GM18951 (cell line): ENCODE data around the gene UBE2G1.

Source experiments
- POLR2A ChIP-seq: IDR thresholded peaks from 4 replicates; pipeline ENCODE4 v1.6.1; 2011; ENCODE audit warnings: mild to moderate bottlenecking; ENCODE audit not compliant: insufficient read length, insufficient read depth; ENCODE audit errors: extremely low read depth
- in situ Hi-C: fragments of 300-500 bp; cut with MboI; formaldehyde crosslinking; loops from one replicate; pipeline ENCODE4 v1.12.0; 2022; ENCODE audit warnings: low sequenced_read_pairs, mixed read lengths, inconsistent platforms; ENCODE audit not compliant: unreplicated experiment

The UBE2G1 gene

DNA sequence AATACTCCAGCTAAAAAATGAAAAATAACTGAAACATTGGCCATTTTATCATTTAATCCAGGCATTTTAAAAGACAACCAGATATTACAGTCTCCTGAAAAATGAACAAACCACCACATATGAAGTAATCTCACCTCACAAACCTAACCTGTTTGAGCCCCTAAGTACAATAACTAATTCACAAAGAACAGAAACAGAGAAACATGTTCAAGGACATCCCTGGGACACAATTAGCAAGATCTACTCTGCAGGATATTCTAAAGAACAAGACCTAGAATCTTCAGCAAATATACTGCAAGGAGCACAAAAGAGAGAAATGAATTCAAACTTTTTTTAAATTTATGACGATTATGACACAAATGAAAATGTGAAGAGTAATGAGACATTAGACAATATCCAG, 51.9 kb downstream of the UBE2G1 start:
- in situ Hi-C loops: no loop called here
- no peak for TF ChIP-seq POLR2A

DNA sequence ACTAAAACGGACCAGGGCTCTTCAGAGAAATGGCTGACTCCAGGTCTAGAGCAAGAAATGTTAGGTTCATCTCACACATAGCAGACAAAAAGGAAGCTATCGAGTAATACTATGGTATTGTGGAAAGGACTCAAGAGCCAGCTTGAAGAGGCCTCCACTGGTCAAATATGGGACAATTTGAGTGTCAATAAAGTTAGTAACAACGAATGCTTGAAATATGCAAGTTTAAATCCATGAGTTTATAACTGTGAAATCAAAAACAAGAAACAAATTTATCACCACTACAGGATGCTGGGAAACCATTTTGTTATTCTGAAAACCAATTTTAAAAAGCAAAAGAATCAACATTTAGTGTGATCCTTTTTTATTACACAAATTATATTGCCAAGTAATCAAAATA, 52.3 kb downstream of the UBE2G1 start:
- in situ Hi-C loops: no loop called here
- TF ChIP-seq POLR2A: no peak

DNA sequence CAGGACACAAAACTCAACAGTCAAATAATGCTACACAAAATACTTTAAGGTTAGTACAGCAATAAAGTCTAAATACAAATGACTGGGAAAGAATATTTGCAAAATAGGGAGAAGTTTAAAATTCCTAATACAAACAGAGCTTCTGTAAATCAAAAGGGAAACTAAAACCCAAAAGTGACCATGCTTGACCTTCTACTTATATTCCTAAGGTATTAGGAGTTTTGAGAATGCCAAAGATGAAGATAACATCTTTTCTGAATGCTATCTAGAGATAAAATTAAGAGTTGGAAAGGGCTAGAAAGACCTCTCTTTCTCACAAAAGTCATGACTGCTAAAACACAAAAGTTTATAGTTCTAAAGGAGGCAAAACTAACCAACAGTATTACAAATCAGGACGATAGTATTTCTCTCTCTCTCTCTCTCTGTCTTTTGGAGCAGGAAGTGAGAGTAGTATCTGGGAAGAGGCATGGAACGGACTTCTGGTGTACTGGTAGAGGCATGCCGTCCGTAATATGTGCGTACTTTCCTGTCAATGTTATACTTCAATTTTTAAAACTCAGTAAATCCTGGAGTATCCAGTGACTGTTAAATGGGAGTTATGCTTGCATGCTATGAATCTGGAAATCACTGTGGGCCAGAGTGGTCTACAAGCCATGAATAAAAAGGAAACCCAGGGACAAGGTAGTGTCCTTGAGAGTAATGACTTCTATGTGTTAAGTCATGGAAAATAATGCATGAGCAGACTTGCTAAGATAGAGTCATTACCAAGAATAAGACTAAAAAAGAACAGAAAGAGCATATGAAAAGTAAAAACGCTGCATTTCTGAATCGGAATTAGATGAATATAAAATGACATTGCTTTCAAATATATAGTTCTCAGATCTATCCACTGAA, 53.0 kb downstream of the UBE2G1 start:
- TF ChIP-seq POLR2A: no peak
- in situ Hi-C loops: no loop called here

DNA sequence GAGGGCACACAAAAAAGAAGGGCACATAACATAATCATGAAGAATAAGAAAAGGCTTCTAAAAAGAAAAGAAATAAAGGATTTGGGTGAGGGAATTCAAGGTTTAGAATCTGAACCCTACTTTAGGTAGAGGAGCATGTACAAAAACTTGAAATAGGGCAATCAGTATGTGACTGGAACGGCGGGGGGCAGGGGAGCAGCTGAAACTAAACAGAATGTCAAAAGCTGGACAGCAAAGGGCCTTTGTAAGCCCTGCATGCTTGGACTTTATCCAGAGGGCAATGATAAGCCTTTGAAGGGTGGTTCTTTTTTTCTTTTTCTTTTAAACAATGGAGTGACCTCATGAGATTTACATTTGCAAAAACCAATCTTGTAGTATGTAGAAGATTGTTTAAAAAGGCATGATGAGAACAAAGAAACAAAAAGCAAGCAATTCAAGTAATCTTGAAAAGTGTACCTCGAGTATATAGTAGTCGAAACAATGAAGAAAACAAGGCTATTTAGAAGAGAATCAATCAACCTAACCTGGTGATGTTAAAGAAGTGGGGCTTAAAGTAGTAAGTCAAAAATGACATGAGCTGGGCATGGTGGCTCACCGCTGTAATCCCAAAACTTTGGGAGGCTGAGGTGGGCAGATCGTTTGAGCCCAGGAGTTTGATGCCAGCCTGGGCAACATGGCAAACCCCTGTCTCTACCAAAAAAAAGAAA, 56.0 kb downstream of the UBE2G1 start:
- TF ChIP-seq POLR2A: no peak
- in situ Hi-C loops: no loop called here

DNA sequence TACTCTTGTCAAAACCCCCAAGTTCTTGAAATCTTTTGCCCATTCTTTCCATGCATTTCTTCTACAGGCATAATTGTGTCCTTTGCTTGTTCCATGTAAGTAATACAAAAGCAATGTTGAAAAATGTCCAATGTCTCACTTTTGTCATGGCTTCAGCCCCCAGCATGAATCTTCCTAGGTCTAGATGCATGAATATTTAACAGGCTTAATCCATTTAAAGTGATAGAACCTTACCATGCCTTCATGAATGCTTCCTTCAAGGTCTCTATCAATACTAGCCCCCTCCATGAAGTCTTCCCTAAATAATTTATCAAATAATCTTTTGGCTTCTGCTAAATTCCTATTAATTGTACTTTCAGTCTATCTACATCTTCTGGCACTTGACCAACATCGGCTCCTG, 56.6 kb downstream of the UBE2G1 start:
- in situ Hi-C loops: no loop called here
- TF ChIP-seq POLR2A: no peak

DNA sequence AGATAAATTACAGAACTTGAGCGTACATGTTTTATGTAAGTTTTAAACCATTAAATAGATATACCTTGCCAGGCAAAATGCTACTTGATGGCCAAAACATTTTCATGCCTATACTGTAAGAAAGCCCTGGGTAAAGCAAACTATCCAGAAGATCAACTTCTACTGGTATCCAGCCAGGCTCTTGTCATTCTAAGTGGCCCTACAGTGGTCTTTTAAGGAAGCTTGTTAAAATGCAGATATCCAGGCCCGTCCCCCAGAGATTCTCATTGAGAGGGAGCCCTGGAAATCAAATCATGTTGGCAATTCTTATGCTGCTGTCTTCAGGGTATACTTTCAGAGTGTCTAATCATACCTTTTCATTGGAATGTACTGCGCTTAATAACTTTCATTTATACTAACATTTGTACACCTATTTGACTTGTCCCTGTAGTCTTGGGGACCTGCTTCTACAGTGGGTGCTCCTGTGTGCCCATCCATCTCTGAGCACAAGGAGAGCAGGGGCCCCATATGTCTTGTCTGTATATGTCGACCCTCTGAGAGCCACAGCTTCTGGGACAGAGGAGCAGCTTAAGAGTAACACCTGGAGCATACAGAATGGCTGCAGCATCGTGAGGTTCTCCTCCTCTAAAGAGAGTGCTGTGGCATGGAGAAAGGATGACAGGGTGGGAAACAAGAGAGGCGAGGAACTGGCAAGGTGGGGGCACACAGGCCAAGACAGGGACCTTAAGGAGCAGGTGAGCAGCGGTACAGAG, 59.1 kb downstream of the UBE2G1 start:
- in situ Hi-C loops: no loop called here

DNA sequence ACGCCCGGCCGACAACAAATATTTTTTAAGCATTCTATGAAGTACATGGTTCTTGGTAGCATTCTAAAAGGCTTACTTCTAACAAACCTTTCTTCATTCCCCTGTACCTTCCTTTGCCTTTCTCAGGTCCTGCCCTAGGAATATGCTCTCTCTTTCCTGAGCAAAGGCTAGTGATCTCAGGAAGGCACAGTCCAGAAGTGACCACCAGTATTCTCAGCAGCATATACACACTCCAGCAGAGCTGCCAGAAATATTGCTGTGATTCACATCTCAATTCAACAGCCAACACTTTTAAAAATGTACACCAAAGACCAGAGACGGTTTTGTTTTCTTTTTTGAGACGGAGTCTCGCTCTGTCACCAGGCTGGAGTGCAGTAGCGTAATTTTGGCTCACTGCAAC, 61.3 kb downstream of the UBE2G1 start:
- TF ChIP-seq POLR2A: no peak
- in situ Hi-C loops: no loop called here

More for the DNA sequence above, 59.1 kb downstream of the UBE2G1 start:
- no peak for TF ChIP-seq POLR2A

DNA sequence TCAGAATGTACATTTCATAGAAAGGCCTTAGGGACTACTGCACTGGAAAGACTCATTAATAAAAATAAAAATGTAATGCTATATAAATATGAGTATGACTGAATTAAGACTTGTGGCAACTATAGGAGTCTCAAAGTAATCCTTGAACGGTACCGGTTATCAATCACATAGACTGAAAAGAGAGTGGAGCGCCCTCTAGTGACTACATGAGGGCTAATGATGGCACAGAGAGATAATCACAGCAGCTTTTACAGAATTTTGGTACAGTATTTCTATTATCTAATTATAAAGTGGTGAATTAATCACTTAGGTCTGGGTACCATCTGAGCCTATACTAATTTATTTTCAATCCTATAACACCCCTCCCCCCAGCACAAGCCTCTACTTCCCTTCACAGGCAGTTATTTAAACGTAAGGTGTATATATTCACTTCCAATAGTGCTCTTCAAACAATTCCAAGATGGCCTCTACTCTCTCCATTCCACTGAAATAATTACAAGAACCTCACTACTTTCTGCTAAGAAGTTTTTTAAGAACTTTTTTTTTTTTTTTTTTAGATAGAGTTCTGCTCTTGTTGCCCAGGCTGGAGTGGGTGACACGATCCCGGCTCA, 62.0 kb downstream of the UBE2G1 start:
- in situ Hi-C loops: no loop called here
- no peak for TF ChIP-seq POLR2A

DNA sequence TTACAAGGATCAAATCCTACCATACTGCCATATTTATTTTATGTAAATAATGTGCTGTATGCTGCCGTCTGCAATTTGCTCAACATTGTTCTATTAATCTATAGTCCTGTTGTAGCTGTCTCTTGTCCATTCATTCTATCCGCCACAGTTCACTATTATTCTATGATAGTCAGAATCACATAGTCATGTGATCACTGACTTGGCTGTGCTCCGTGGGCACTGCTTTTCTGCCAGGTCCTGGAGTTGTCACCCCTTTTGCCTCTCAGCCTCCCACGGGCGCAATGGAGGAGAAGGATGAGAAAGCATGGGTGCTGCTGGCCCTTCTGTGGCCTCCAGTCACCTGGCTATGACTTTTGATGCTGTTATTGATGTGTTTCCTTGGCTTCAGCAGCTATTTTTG, 65.4 kb downstream of the UBE2G1 start:
- in situ Hi-C loops: no loop called here

DNA sequence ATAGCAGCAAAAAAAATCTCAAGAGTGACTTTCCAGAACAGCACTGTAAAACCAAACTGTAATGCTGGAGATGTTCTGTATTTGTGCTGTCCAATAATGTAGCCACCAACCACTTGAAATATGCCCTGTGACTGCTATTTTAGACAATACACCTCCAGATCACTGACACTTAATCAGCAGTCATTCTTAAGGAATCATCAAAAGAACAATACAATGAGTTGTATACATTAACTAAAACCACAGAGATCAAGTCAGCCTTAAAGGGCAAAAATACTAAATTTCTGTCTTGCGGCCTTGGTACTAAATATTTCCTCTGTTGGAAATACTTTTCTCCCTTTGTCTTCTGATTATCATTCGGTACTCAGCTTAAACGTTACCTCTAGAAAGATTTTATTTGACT, 69.1 kb downstream of the UBE2G1 start:
- no peak for TF ChIP-seq POLR2A
- in situ Hi-C loops: no loop called here

More for the DNA sequence above, 65.4 kb downstream of the UBE2G1 start:
- no peak for TF ChIP-seq POLR2A

DNA sequence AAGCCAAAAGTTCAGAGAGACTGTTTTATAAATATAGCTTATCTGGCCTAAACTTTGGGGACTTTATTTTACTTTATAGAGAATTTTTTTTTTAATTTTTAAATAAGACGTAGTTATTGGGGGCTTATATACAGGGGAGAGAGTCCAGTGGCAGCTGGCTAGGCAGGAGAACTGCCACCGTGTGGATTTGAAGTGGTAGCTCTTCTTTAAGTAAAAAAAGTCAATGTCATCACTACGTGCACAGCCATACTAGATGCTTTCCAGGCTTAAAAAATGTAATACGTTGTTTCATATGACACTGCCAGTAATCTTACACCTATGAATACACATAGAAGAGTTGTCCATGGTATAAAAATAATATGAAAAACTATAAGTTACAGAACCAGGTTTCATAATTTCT, 70.8 kb downstream of the UBE2G1 start:
- no peak for TF ChIP-seq POLR2A
- in situ Hi-C loops: no loop called here

DNA sequence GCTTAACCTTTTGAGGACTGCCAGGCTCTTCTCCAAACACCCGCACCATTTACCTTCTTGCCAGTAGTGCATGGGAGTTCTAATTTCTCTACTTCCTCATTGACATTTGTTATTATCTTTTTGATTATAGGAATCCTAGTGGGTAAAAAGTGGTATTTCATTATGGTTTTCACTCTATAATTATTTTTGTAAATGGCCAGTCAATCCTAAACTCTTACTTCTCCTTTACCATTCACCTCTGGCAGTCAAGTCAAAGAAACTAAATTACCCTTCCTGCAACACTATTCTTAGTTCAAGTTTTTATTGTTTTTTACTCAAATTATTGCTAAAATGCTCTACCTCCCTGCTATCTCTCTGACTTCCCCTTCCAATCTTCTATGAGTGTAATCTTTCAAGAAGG, 72.9 kb downstream of the UBE2G1 start:
- in situ Hi-C loops: no loop called here
- no peak for TF ChIP-seq POLR2A

DNA sequence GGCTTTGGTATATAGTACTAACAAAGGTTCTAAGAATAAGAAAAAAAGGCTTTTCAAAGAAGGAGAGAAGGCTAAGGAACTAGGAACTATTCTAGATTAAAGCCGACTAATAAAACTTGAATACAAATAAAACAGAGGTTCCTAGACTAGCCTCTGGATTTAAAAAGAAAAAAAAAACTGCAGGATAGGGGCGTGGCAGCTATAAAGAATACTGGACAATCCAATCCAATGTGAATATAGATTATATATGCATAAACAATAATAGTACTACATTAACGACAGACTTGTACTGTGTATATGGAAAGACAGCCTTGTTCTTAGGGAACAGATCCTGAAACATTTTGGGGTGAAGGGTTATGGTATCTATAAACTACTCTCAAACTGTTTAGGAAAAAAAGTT, 78.8 kb downstream of the UBE2G1 start:
- TF ChIP-seq POLR2A: no peak
- in situ Hi-C loops: no loop called here
